ENCODE results near the gene SRM. TPM values are rescaled to one million over a fixed set of nuclear protein-coding genes. Genes with fewer than 3 reads are reported as not detected.

SRM gene
- total RNA-seq, 3 donors from 2014 or later: 33.5 to 71.4 (median 39.7) TPM

GRCh38 chr1:11046270-11046566, 13.6 kb downstream of the SRM start:
- no peak overlapping the region for H3K4me3 ChIP-seq
- no peaks in the 10 kb centered on the region for H3K4me1 ChIP-seq
- intact Hi-C loops (cut with DNase I; ENCODE audit: low total_unique reads): no loop called here
- no peak for DNase-seq (ENCODE audit: low spot score in 2 of 2)
- no peaks in the 10 kb centered on the region for H3K36me3 ChIP-seq
- H3K9me3 ChIP-seq: no peaks in the 10 kb centered on the region
- no peaks in the 10 kb centered on the region for H3K27me3 ChIP-seq
- no peak overlapping the region for H3K27ac ChIP-seq
- TF ChIP-seq POLR2A (IDR thresholded peaks at IDR 0.05) (no peak), POLR2AphosphoS5 (IDR thresholded peaks at IDR 0.05) (no peak), CTCF (IDR thresholded peaks at IDR 0.05) (no peak)

- intact Hi-C loops (cut with DNase I; ENCODE audit: low total_unique reads): no loop called here
- Histone ChIP-seq H3K4me3 (no peak overlapping the region), H3K27ac (no peak overlapping the region), H3K27me3 (no peaks in the 10 kb centered on the region), H3K4me1 (no peaks in the 10 kb centered on the region), H3K36me3 (no peaks in the 10 kb centered on the region), H3K9me3 (no peaks in the 10 kb centered on the region)
- TF ChIP-seq POLR2AphosphoS5 (IDR thresholded peaks at IDR 0.05): no peak
- no peak for TF ChIP-seq CTCF (IDR thresholded peaks at IDR 0.05)
- no peak for TF ChIP-seq POLR2A (IDR thresholded peaks at IDR 0.05)
- no peak for DNase-seq (ENCODE audit: low spot score in 2 of 2)
These were observed 14.2 kb downstream of the SRM start for GRCh38 chr1:11045428-11046269.

GRCh38 chr1:11044849-11045427, 14.9 kb downstream of the SRM start:
- Histone ChIP-seq H3K9me3 (no peaks in the 10 kb centered on the region), H3K27ac (no peak overlapping the region), H3K36me3 (no peaks in the 10 kb centered on the region), H3K4me3 (no peak overlapping the region), H3K4me1 (no peaks in the 10 kb centered on the region), H3K27me3 (no peaks in the 10 kb centered on the region)
- no peak for TF ChIP-seq POLR2AphosphoS5 (IDR thresholded peaks at IDR 0.05)
- intact Hi-C loops (cut with DNase I; ENCODE audit: low total_unique reads): no loop called here
- DNase-seq (ENCODE audit: low spot score in 2 of 2): no peak

- Histone ChIP-seq H3K4me1 (no peaks in the 10 kb centered on the region), H3K36me3 (no peaks in the 10 kb centered on the region), H3K9me3 (no peaks in the 10 kb centered on the region), H3K4me3 (no peak overlapping the region), H3K27ac (no peak overlapping the region), H3K27me3 (no peaks in the 10 kb centered on the region)
- TF ChIP-seq POLR2A (IDR thresholded peaks at IDR 0.05): no peak
- TF ChIP-seq CTCF (IDR thresholded peaks at IDR 0.05): no peak
- TF ChIP-seq POLR2AphosphoS5 (IDR thresholded peaks at IDR 0.05): no peak
- DNase-seq (ENCODE audit: low spot score in 2 of 2): no peak
- intact Hi-C loops (cut with DNase I; ENCODE audit: low total_unique reads): no loop called here
These were observed 15.6 kb downstream of the SRM start for GRCh38 chr1:11044086-11044848.

- Histone ChIP-seq H3K9me3 (no peaks in the 10 kb centered on the region), H3K27ac (no peak overlapping the region), H3K4me3 (no peak overlapping the region), H3K4me1 (no peaks in the 10 kb centered on the region), H3K36me3 (no peaks in the 10 kb centered on the region), H3K27me3 (no peaks in the 10 kb centered on the region)
- TF ChIP-seq POLR2A (IDR thresholded peaks at IDR 0.05) (no peak), CTCF (IDR thresholded peaks at IDR 0.05) (no peak), POLR2AphosphoS5 (IDR thresholded peaks at IDR 0.05) (no peak)
- intact Hi-C loops (cut with DNase I; ENCODE audit: low total_unique reads): no loop called here
- no peak for DNase-seq (ENCODE audit: low spot score in 2 of 2)
These were observed 16.6 kb downstream of the SRM start for GRCh38 chr1:11042995-11043874.
